Adrenal gland (tissue), 5 donors: ENCODE results near the gene TBL1XR1.

Experiments used
- CTCF ChIP-seq, 6 experiments: fragments of 450-650 bp in 4 of 6; fragments of 200-600 bp in 2 of 6; sonication (generic) in 1 of 6; IDR thresholded peaks; 1 replicate in 5 of 6; 2 replicates in 1 of 6; pipeline versions ENCODE4 v1.5.1 to v1.8.0; 2016 to 2021; ENCODE audit warnings: antibody characterized with exemption in 6 of 6, mild to moderate bottlenecking in 2 of 6, moderate library complexity in 1 of 6
- POLR2A ChIP-seq, 2 donors: fragments of 450-650 bp; IDR thresholded peaks; one replicate each; pipeline ENCODE4 v1.6.1; 2017; ENCODE audit warnings: antibody characterized with exemption in 2 of 2, mild to moderate bottlenecking in 2 of 2, moderate library complexity in 1 of 2
- donor health status: DM: no; HTN: no; CAD: no.

DNA sequence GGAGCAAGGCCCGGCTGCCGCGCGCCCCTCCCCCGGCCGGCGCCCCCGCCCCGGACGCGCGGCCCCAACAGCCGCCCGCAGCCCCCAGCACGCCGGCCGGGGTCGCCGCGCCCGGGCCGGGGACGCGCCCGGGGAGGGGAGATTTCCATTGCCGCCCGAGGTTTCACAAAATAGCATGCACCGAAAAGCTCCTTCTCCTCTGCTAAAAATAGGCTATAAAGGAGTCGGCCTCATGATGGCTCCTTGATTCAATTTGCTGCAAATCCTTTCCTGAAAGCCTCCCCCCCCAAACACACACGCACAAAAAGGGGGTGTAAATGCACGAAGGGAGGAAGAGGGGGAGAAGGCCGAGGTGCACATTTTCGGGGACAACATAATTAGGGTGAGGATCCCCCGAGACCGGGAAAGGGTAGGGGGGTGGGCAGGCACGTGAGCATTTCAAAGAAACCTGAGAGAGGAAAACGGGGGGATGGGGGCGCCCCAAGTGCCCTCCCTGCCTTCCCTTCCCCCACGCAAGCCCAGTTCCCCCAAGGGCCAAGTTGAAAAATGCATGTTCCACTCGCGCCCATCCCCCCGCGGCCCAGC lies 734 bp downstream of the TBL1XR1 start:
- TF ChIP-seq CTCF (IDR thresholded peaks at IDR 0.05), result no peak
- no peak for TF ChIP-seq POLR2A (IDR thresholded peaks at IDR 0.05)
